ENCODE measurements around the gene FTSJ3.

DNA sequence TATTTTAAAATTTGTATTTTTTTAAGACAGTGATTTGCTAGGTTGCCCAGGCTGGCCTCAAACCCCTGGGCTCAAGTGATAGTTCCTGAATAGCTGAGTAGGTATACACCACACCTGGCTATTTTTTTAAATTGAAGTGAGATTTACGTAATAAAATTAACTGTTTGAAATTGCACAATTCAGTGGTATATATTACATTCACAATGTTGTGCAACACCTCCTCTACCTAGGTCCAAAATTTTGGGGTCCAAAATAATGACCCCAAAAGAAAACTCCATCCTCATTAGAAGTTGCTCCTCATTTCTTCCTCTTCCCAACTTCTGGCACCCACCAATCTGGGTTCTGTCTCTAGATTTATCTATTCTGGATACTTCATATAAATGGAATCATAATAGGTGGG lies 18.0 kb upstream of the FTSJ3 start:
- TF ChIP-seq, protein P1, sequence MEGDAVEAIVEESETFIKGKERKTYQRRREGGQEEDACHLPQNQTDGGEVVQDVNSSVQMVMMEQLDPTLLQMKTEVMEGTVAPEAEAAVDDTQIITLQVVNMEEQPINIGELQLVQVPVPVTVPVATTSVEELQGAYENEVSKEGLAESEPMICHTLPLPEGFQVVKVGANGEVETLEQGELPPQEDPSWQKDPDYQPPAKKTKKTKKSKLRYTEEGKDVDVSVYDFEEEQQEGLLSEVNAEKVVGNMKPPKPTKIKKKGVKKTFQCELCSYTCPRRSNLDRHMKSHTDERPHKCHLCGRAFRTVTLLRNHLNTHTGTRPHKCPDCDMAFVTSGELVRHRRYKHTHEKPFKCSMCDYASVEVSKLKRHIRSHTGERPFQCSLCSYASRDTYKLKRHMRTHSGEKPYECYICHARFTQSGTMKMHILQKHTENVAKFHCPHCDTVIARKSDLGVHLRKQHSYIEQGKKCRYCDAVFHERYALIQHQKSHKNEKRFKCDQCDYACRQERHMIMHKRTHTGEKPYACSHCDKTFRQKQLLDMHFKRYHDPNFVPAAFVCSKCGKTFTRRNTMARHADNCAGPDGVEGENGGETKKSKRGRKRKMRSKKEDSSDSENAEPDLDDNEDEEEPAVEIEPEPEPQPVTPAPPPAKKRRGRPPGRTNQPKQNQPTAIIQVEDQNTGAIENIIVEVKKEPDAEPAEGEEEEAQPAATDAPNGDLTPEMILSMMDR (IDR thresholded peaks at IDR 0.05; ENCODE audit: low read length) = no peak
- TF ChIP-seq EZH2 (optimal IDR thresholded peaks at IDR 0.05; ENCODE audit: low read depth, low read length) (no peak), EZH2phosphoT487 (IDR thresholded peaks at IDR 0.05; ENCODE audit: low read length) (no peak)
